HCT116 (cell line): ENCODE measurements around the gene CLN3. TPM values are rescaled to one million over a fixed set of nuclear protein-coding genes. Genes with fewer than 3 reads are reported as not detected.

Experiments
- ATAC-seq: fragments of 200-7000 bp; cut with Tn5 transposase; 2 replicates; pipeline ENCODE4 v1.9.1; 2020; ENCODE audit warnings: mild to moderate bottlenecking, moderate library complexity
- BruUV-seq: library from RNA; stranded (reverse); fragments of 400-500 nt; replicated peaks from 2 replicates; lab custom pipeline; 2021; lab: Mats Ljungman, UMichigan
- CTCF ChIA-PET: fragments of 300-600 bp; sonication (Branson Sonifier 250); formaldehyde crosslinking; loops from one replicate; lab custom pipeline; 2021; ENCODE audit warnings: antibody characterized with exemption; lab: Charles Lee
- POLR2A ChIA-PET: fragments of 300-600, 350-600 bp; sonication (Branson Sonifier 250); formaldehyde crosslinking; loops from one replicate; lab custom pipeline; 2021; ENCODE audit warnings: antibody characterized with exemption; lab: Charles Lee
- RAD21 ChIA-PET, 2 experiments: fragments of 300-600 bp; sonication (Branson Sonifier 250); formaldehyde crosslinking; loops; one replicate each; lab custom pipeline; 2023; ENCODE audit warnings: low total read pairs in 2 of 2; ENCODE audit not compliant: uncharacterized antibody in 2 of 2, unreplicated experiment in 2 of 2, low non-redundant PET in 1 of 2; lab: Charles Lee
- DNase-seq: peaks from one replicate; pipeline ENCODE4 v3.0.0-alpha.2; 2010; ENCODE audit warnings: low read depth, low spot score
- H2AFZ ChIP-seq: fragments of 200-600 bp; shearing (Covaris generic), sonication (generic); 2 replicates; pipeline ENCODE4 v1.6.1; 2017; ENCODE audit warnings: low read depth, mixed run types, mixed read lengths, antibody characterized with exemption, low read length; ENCODE audit not compliant: poor library complexity, severe bottlenecking
- H3K27ac ChIP-seq: 2 replicates; pipeline ENCODE4 v1.5.1; 2012; ENCODE audit warnings: low read depth, low read length
- H3K27me3 ChIP-seq: fragments of 200-600 bp; sonication (generic); 2 replicates; pipeline ENCODE4 v1.6.1; 2016; ENCODE audit warnings: mixed run types, low read length, mixed read lengths; ENCODE audit not compliant: insufficient read depth
- H3K36me3 ChIP-seq, 2 experiments: fragments of 200-500 bp in 1 of 2; fragments of 200-600 bp in 1 of 2; sonication (Bioruptor generic) in 1 of 2; sonication (generic) in 1 of 2; 2 replicates each; pipeline versions ENCODE4 v1.5.1 to v1.6.1; 2014 to 2016; ENCODE audit warnings: low read length in 2 of 2, inconsistent platforms in 1 of 2, mixed read lengths in 1 of 2, mixed run types in 1 of 2; ENCODE audit not compliant: insufficient read depth in 2 of 2, control insufficient read depth in 1 of 2
- H3K4me1 ChIP-seq, 2 experiments: fragments of 200-600 bp in 1 of 2; sonication (generic) in 1 of 2; 2 replicates each; pipeline versions ENCODE4 v1.5.1 to v1.6.1; 2012 to 2017; ENCODE audit warnings: low read length in 2 of 2, inconsistent platforms in 1 of 2, mild to moderate bottlenecking in 1 of 2, mixed read lengths in 1 of 2, mixed run types in 1 of 2, moderate library complexity in 1 of 2; ENCODE audit not compliant: insufficient read depth in 2 of 2, control insufficient read depth in 1 of 2
- H3K4me2 ChIP-seq: fragments of 200-600 bp; sonication (generic); 2 replicates; pipeline ENCODE4 v1.6.1; 2017; ENCODE audit warnings: mixed run types, low read length, mixed read lengths
- H3K4me3 ChIP-seq, 2 experiments: fragments of 200-600 bp in 1 of 2; sonication (generic) in 1 of 2; replicated peaks in 1 of 2; 2 replicates each; pipeline ENCODE4 v1.5.1; 2011 to 2016; ENCODE audit warnings: low read length in 2 of 2, control low read depth in 1 of 2, low read depth in 1 of 2, mild to moderate bottlenecking in 1 of 2, mixed read lengths in 1 of 2, mixed run types in 1 of 2
- H3K79me2 ChIP-seq: fragments of 200-600 bp; sonication (generic); 2 replicates; pipeline ENCODE4 v1.6.1; 2017; ENCODE audit warnings: mild to moderate bottlenecking, mixed run types, low read length, moderate library complexity, mixed read lengths; ENCODE audit not compliant: insufficient read depth
- H3K9ac ChIP-seq: fragments of 200-600 bp; sonication (generic); 2 replicates; pipeline ENCODE4 v1.6.1; 2016; ENCODE audit warnings: low read length, mixed read lengths
- H3K9me2 ChIP-seq: fragments of 200-600 bp; sonication (generic), shearing (Covaris generic); 2 replicates; pipeline ENCODE4 v1.6.1; 2017; ENCODE audit warnings: mixed run types, mild to moderate bottlenecking, moderate library complexity; ENCODE audit not compliant: insufficient read depth
- H3K9me3 ChIP-seq, 2 experiments: fragments of 200-500 bp in 1 of 2; fragments of 200-600 bp in 1 of 2; sonication (Bioruptor generic) in 1 of 2; sonication (generic) in 1 of 2; 2 replicates each; pipeline ENCODE4 v1.6.1; 2014 to 2017; ENCODE audit warnings: low read length in 2 of 2, mixed read lengths in 2 of 2, inconsistent platforms in 1 of 2, low read depth in 1 of 2, mild to moderate bottlenecking in 1 of 2, mixed run types in 1 of 2, moderate library complexity in 1 of 2; ENCODE audit not compliant: control insufficient read depth in 1 of 2, insufficient read depth in 1 of 2
- H4K20me1 ChIP-seq: fragments of 200-600 bp; sonication (generic), shearing (Covaris generic); 2 replicates; pipeline ENCODE4 v1.6.1; 2017; ENCODE audit warnings: mixed run types, mild to moderate bottlenecking, moderate library complexity; ENCODE audit not compliant: insufficient read depth
- ATF3 ChIP-seq: IDR thresholded peaks from 2 replicates; pipeline ENCODE4 v1.6.1; 2012
- CBX3 ChIP-seq: IDR thresholded peaks from 2 replicates; pipeline ENCODE4 v1.6.1; 2012; ENCODE audit warnings: low read depth
- CEBPB ChIP-seq: IDR thresholded peaks from 2 replicates; pipeline ENCODE4 v1.6.1; 2012; ENCODE audit warnings: low read depth
- CTCF ChIP-seq, 3 experiments: fragments of 200-600 bp in 1 of 3; sonication (generic) in 1 of 3; IDR thresholded peaks in 2 of 3; conservative IDR thresholded peaks in 1 of 3; 2 replicates each; pipeline ENCODE4 v1.5.1; 2012 to 2017; ENCODE audit warnings: low read depth in 2 of 3, low read length in 2 of 3, antibody characterized with exemption in 1 of 3, borderline replicate concordance in 1 of 3, control low read depth in 1 of 3, mild to moderate bottlenecking in 1 of 3, mixed read lengths in 1 of 3, mixed run types in 1 of 3, moderate library complexity in 1 of 3; ENCODE audit not compliant: insufficient read depth in 1 of 3
- ELF1 ChIP-seq: IDR thresholded peaks from 2 replicates; pipeline ENCODE4 v1.6.1; 2012; ENCODE audit warnings: low read depth, borderline replicate concordance
- EZH2 ChIP-seq: fragments of 200-600 bp; sonication (generic); IDR thresholded peaks from 2 replicates; pipeline ENCODE4 v1.6.1; 2017; ENCODE audit warnings: antibody characterized with exemption, mixed run types
- FOSL1 ChIP-seq: IDR thresholded peaks from 2 replicates; pipeline ENCODE4 v1.6.1; 2012; ENCODE audit warnings: low read depth
- POLR2A ChIP-seq: IDR thresholded peaks from 2 replicates; pipeline ENCODE4 v1.7.0; 2011; ENCODE audit warnings: borderline replicate concordance; ENCODE audit not compliant: insufficient read depth, insufficient read length; ENCODE audit errors: extremely low read depth
- RAD21 ChIP-seq: IDR thresholded peaks from 2 replicates; pipeline ENCODE4 v1.6.1; 2012; ENCODE audit warnings: low read depth, mild to moderate bottlenecking
- REST ChIP-seq: IDR thresholded peaks from 2 replicates; pipeline ENCODE4 v1.6.1; 2012; ENCODE audit warnings: low read depth
- SIN3A ChIP-seq: IDR thresholded peaks from 2 replicates; pipeline ENCODE4 v1.6.1; 2012; ENCODE audit warnings: low read depth
- SP1 ChIP-seq: IDR thresholded peaks from 2 replicates; pipeline ENCODE4 v1.6.1; 2012; ENCODE audit warnings: low read depth
- SRF ChIP-seq: IDR thresholded peaks from 2 replicates; pipeline ENCODE4 v1.6.1; 2012; ENCODE audit warnings: low read depth
- TCF7L2 ChIP-seq: IDR thresholded peaks from 2 replicates; pipeline ENCODE4 v1.7.0; 2011; ENCODE audit warnings: borderline replicate concordance, inconsistent platforms; ENCODE audit not compliant: insufficient read depth, insufficient read length; ENCODE audit errors: extremely low read depth
- YY1 ChIP-seq: IDR thresholded peaks from 2 replicates; pipeline ENCODE4 v1.6.1; 2011; ENCODE audit warnings: low read length, low read depth, moderate library complexity, mild to moderate bottlenecking; ENCODE audit not compliant: insufficient replicate concordance; ENCODE audit errors: extremely low read depth
- ZBTB33 ChIP-seq: IDR thresholded peaks from 2 replicates; pipeline ENCODE4 v1.6.1; 2011; ENCODE audit warnings: mild to moderate bottlenecking, low read length, moderate library complexity; ENCODE audit not compliant: insufficient replicate concordance; ENCODE audit errors: extremely low read depth
- ZFX ChIP-seq: fragments of 450-650 bp; IDR thresholded peaks from 2 replicates; pipeline ENCODE4 v1.6.1; 2017
- intact Hi-C: fragments of 100-400 bp; cut with micrococcal nuclease; formaldehyde crosslinking; loops from 2 replicates; pipeline ENCODE4 v1.10.0; 2022
- total RNA-seq: library from RNA; stranded (reverse); gene quantifications from one replicate; pipeline ENCODE4 v1.2.1, GENCODE V29; 2021; ENCODE audit not compliant: unreplicated experiment

CLN3 gene
- total RNA-seq, 1 experiment from 2014 or later, result 19.9 TPM

- Histone ChIP-seq H3K4me2 (no peak overlapping the region), H3K27me3 (no peaks in the 10 kb centered on the region), H3K79me2 (no peaks in the 10 kb centered on the region), H3K9me2 (no peaks in the 10 kb centered on the region), H3K4me3 (no peak overlapping the region), H4K20me1 (no peaks in the 10 kb centered on the region), H3K9me3 (no peaks in the 10 kb centered on the region), H3K4me1 (peaks cover 0 to 9% of the 10 kb centered on the region in 2 experiments; a peak in 3 of 4 replicates), H2AFZ (no peak overlapping the region), H3K9ac (no peak overlapping the region), H3K36me3 (no peaks in the 10 kb centered on the region), H3K27ac (no peak overlapping the region)
- BruUV-seq, result no TSS peak
- intact Hi-C loops, result no loop called here
- DNase-seq (no peak), ATAC-seq (no peak)
- ChIA-PET RAD21 (no interaction called here), CTCF (no interaction called here), POLR2A (no interaction called here)
- TF ChIP-seq SP1 (no peak), EZH2 (no peak), RAD21 (no peak), CTCF (IDR thresholded peaks at IDR 0.05 in 2 of 3, conservative IDR thresholded peaks at IDR 0.05 in 1 of 3; ENCODE audit: borderline replicate concordance in 1 of 3, insufficient read depth in 1 of 3, low read depth in 2 of 3, low read length in 2 of 3) (no peak), SRF (no peak), CEBPB (no peak), ELF1 (no peak), TCF7L2 (no peak), REST (no peak), POLR2A (no peak), CBX3 (no peak), ATF3 (no peak), ZFX (no peak), YY1 (no peak), SIN3A (no peak), ZBTB33 (no peak), FOSL1 (no peak)
- TF ChIP-seq, all 23 proteins: peak for 0
Measured at GRCh38 chr16:28529124-28529523, 37.2 kb upstream of the CLN3 start.
